Right kidney (tissue), 1 donor: Measurements from ENCODE around the gene SYNJ2.

Experiments
- DNase-seq: peaks from one replicate; pipeline ENCODE4 v3.0.0-alpha.2; 2016

The SYNJ2 gene

DNA sequence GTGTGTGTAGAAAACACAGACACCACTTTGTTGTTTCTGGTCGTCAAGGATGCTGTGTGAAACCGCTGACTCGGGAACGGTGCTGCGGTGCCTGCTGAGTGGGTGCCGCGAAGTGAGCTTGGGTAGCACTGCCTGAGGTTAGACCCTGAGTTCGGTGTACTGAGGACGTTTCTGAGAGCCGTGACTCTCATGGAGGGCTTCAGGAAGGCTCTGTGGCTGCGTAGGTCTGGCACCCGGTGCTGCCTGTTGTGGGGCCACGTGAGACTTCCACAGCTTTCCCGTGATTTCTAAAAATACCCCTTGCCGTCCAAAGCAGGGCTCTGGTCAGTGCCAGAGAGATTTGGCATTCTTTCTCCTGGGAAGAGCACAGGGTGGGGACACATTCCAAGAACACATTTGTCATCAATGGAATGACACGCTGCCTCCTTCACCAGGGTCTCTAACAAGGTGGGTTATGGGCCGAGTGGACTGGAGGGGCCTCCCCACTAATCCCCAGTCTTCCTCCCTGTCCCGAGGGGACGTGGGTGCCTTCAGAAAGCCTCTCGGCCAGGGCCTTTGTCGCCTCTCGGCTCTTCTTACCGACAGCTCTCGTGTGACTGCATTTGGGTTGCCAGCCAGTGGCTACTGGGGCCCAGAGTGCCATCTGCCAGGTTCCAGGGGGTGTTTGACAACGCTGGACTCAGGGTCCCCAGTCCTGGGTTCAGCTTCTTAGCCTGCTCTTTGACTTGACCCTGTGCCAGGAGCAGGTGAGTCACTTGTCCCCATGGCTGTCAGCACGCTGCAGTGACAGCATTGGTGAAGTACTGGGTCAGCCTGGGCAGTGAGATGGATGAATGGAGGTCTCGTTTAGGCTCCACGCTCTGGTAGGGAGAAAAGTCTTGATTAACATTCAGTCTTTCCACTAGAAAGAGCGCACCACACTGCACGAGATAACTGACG, 62.2 kb downstream of the SYNJ2 start:
- DNase-seq = no peak

DNA sequence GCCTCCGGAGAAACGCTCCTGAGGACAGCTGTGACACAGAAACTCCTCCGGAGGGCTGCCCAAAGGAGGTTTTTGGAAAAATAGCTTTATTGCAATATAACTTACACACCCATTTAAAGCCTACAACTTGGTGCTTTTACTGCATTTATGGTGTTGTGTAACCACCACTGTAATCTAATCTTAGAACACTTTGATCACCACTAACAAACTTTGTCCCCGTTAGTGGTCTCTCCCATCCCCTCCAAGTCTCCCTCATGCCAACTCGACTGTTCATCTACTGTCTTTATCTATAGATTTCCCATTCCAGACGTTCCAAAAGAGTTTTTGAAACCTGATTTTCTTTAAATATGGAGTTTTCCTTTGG, 62.8 kb downstream of the SYNJ2 start:
- DNase-seq = no peak

DNA sequence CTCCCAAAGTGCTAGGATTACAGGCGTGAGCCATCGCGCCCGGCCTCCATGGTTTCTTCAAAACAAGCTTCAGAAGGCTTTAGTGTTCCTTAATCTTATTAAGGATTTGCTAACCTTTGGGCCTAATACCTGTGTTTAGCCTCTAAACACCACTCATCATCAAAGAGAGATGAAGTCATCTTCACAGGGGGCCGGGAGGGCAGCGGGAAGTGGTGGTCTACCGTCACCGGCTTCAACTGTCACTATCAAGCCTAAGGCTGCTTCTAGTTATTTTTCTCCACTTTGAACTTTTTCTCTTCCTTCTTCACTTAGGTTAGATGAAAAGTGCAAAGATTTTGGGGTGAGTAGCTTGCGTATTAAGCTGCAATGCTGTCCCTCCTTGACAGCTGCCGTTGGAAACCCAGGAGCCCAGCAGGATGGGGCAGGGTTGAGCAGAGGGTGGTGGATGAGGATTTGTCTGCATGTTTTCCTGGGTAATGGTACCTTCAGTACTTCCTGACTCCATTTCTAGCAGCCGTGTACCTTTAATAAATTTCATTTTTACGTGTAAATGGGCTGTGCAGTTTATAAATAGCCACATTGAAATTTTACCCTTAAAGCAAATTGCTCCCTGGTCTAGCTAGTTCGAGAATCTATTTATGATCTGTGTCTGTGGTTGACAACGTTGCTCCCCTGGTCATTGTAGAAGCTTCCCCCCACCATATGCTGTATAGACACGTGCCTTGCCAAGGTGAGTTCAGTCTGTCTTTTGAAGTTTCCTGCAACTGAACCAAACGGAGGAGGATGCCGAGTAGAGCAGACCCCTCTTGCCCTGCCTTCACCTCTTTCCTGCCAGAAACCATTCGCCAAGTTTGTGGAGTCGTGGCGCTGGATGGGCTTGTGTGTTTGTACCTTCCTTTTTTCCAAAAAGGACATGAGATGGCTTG, 64.8 kb downstream of the SYNJ2 start:
- DNase-seq = no peak

GRCh38 chr6:158047127-158047518, 65.5 kb downstream of the SYNJ2 start:
- no peak for DNase-seq

DNA sequence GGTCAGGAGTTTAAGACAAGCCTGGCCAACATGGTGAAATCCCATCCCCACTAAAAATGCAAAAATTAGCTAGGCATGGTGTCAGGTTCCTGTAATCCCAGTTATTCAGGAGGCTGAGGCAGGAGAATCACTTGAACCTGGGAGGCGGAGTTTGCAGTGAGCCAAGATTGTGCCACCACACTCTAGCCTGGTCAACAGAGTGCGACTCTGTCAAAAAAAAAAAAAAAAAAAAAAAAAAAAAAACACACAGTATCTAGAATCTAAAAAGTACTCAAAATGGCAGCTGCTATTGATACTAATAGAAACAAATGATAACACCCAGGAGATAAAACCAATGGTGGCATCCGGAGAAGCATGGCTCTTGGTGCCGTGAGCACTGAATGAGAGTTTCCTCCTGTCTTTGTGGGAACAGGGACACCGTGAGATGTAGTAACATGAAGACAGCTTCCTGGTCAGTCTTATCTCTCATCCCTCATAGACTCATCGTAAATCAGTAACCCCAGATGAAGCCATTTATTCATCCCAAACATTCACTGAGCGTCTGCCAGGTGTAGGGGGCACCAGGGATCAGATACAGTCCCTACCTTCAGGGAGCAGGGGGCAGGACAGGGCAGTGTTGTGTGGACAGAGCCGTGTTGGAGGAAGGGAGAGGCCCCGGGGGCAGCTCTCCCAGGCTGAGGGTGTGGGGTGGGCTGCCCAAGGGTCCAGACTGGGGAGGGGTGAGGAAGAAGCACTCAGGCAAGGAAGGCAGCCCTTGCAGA, 66.1 kb downstream of the SYNJ2 start:
- DNase-seq = no peak

DNA sequence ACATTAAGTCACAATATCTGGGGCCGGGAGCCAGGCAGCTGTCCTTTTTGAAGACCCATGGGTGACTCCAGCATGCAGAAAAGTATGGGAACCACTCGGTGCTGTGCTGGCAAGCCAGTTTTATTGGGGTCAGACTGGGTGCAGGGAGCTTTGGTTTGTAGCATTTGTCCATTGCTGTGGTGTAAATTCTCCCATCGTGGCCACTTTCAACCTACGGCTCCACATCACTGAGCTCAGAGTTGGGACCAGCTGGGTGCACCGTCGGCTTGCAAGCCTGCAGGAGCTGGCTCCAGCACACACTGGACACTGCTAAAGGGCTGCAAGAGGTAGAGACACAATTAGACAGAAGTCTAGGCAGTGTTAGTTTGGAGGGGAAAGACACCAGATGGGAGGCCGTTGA, 66.9 kb downstream of the SYNJ2 start:
- no peak for DNase-seq

DNA sequence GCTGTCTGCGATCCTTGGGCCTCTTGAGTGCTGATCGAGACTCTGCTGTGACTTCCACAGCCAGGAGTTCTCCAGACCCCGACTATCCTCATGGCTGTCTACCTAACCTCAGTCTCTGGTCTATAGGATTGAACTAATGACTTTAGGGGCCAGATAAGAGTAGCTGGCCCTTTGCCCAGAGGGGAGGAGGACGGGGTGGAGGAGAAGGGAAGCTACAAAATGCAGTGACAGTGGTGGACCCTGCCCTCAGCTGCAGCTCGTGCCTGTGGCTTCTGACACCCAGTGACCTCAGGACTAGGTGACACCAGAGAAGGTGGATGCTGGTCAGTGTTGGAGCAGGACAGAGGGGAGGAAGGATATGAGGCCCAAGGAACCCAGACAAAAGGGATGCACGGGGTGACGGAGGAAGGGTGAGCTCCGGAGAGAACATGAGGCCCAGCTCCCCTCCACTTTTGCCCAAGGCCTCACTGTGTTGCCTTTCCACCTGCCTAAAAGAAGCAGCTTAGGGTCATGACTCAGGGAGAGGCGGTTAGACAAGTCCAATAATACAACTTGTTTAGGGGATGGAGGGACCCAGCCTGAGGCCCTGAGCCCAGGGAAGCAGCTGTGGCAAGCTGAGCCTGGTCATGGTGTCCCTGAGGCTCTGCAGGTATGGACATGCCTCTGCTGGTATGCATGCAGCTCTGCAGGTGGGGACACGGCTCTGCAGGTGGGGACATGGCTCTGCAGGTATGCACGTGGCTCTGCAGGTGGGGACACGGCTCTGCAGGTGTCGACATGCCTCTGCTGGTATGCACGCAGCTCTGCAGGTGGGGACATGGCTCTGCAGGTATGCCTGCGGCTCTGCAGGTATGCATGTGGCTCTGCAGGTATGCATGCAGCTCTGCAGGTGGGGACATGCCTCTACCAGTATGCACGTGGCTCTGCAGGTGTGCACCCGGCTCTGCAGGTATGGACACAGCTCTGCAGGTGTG, 67.7 kb downstream of the SYNJ2 start:
- no peak for DNase-seq

GRCh38 chr6:158050107-158050735, 68.6 kb downstream of the SYNJ2 start:
- no peak for DNase-seq

DNA sequence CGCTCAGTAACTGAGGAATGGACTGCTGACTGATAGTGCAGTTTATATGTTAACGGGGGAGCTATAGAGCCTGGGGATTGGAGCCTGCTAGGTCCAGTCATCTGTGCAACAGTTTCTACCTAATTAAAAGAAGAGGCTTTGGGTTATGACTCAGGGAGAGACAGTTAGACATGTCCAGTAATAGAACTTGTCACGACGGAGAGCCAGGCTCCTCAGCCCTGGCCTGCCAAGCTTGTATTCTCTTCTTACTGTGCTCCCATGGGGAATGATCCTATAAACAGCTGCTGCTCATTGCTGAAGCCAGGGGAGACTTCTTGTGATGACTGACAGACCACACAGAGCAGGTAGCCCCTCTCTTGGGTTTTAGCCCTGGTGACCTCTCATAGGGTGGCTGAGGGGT, 69.3 kb downstream of the SYNJ2 start:
- DNase-seq = no peak

DNA sequence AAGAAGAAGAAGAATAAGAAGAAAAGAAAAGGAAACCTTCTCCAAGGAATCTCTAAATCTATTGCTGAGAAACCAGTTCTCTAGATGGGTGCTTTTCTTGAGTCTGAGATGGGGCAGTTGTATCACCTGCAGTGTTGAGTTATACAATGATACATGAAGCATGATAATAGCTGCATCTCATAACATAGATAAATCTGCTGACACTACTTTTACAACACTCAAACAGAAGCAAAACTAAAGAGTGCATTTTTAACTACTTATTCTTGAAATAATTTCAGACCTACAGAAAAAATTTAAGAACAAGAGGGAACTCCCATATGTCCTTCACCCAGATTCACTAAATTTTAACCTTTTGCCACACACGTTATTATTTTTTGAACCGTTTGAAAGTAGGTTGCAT, 70.3 kb downstream of the SYNJ2 start:
- DNase-seq = no peak

DNA sequence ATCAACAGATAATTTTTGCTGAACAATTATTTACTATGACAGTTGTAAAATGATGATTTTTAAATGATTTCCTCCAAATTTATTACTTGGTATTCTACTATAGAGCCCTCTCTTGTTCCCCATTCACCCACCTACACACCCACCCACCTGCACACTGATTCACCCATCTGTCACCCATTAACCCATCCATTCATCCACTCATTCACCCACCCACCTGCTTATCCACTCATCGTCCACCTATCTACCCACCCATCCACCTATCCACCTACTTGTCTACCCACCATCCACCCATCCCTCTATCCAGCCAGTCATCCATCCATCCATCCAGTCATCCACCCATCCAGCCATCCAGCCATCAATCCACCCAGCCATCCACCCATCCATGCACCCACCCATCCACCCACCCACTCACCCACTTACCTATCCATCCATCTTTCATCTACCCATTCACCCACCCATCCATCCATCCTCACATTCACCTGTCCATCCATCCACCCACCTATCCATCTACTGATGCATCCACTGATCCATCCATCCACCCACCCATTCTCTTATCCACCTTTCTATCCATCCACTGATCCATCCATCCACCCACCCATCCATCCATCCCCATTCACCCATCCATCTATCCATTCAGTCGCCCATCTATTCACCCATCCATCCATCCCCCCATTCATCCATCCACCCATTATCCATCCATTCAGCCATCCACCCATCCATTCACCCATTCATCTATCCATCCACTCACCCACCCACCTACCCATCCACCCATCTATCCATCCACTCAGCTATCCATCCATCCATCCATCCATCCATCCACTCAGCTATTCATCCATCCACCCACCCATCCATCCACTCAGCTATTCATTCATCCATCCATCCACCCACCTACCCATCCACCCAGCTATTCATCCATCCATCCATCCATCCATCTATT, 72.0 kb downstream of the SYNJ2 start:
- DNase-seq = no peak

DNA sequence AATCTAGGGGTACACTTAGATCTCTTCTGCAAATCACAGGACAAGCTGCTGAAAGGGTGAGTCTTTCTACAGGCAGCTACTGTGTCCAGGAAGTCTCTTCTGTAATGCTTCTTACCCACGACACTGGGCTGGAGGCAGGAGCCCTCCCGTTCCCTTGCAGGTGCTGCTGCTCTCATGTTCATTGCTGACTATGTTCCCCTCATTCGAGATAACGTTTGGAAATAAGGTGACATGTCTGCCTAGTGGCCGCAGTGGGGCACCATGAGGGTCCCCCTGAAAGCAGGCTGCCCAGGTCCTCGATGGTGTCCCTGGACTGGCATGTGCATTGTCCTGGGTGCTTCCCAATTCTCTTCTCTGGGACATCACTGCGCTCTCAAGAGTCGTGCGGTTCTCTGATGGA, 74.7 kb downstream of the SYNJ2 start:
- DNase-seq = no peak

DNA sequence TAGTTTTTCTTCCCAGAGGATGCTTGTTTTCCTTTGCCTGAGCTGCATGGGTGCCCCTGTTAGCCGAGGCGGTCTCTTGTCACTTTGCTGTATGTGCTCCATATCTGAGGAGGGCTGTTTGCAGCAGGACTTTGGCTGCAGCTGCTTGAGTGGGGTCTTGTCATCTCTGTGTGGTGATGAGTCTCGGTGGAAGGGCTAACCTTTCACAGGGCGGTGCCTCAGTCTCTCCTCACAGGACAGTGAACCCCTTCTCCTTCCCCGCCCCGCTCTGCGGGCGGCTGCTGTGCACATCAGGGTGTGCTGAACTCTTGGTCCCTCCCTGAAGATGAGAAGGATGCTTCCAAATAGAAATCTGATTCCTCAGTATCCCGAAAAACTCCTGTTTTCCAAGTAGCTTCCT, 75.1 kb downstream of the SYNJ2 start:
- no peak for DNase-seq

DNA sequence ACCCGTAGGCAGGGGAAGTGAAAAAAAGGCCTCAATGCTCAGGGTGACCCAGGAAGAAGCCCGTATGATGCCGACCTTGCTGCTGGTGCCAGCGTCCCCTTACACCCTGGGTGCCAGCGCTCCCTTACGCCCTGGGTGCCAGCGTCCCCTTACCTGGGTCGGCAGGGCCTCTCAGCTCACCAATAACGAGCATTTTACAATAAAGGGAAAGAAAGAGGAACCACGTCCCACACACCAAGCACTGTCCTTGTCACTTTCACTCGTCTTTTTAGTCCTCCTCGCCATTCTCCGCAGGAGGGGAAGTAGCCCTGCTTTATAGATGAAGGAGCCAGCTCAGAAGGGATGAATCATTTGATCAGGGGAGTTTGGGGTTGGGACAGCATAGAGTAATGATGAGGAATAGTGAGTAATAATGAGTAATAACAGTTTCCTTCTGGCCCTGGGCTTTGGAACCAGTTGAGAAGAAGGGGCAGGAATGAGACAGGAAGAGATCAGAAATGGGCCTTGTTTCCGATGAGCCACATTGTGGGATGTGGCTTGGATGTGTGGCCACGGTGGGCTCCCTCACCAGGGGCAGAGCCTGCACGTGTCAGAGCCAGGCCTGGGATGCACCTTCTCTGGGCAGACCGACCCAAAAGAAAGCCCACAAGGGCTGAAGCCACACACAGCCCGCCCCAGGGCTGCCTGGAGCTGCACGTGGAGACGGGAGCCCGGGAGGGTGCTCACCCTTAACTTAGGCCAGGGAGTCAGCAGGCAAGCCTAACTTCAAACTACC, 75.7 kb downstream of the SYNJ2 start:
- DNase-seq = no peak

DNA sequence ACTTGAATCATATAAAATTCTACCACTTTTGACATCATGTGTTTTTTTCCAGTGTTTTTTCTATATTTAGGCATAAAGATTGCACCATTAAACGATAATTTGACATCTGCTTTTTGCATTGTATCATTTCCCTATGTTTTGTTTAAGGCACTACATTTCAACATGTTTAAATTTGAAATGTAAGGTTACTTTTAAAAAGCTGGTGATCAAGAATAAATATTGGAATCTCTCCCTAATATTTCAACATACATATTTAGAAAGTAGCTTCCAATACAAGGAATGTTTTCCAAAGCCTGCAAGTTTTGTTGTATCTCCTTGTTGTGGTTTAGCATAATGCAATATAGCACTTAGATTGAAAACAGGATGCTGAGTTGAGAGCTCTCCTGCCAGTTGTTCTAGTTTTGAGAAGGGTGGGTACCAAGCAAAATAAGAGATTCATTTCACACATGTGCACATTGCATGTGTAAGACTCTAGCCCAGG, 76.5 kb downstream of the SYNJ2 start:
- DNase-seq = no peak

DNA sequence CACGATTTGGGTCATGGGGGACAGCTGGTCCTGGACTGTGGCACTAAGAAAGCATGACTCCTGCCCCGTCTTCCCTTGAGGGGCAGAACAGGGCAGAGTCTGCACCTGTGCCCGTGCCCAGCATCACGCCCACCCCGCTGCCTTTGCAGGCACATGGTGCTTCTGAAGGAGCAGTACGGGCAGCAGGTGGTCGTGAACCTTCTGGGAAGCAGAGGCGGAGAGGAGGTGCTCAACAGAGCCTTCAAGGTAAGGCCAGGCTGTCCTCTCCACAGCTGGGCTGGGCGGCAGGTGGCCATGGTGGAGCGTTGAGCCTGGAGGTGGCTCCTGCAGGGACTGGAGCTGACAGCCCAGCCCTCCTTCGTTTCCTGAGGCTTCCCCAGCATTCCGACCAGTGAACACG, 77.4 kb downstream of the SYNJ2 start:
- no peak for DNase-seq

DNA sequence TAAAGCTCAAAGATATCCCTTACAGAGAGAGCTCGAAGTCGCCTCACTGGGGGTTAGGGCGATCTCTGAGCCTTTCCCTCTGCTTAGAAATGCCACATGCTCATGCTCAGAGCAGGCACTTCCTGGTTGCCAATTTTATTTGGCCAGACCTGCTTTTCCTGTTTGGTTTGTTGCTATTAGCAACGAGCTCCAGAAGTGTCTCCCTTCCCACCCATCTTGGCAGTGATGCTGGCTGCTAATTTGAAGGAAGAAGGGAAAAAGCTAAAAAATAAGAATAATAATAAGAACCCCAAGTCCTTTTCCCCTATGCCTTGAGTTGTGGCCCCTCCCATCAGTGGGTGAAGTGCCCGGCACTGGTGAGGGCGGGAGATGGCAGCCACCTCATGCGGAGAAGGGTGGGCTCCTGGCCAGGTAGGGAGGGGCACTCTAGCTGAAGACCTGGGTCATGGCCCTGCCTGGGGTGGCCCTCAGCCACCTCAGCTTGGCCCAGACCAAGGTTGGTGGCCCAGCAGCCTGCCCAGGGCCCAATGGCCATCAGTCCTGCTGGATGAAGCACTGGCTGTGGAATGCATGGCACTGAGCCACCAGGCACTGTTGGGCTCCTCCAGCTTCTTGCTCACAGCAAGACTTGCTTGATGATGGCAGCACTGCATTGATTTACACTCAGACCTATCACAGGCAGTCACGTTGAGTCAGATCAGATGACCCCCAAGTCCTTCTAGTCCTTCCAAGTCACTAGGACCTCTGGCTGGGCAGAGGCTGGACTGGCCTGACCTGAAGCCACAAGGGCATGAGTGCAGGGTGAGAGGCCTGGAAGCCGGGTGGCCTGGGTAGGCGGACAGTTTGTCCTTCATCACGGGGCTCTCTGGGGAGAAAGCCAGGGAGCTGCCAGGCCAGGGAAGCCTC, 79.0 kb downstream of the SYNJ2 start:
- no peak for DNase-seq

DNA sequence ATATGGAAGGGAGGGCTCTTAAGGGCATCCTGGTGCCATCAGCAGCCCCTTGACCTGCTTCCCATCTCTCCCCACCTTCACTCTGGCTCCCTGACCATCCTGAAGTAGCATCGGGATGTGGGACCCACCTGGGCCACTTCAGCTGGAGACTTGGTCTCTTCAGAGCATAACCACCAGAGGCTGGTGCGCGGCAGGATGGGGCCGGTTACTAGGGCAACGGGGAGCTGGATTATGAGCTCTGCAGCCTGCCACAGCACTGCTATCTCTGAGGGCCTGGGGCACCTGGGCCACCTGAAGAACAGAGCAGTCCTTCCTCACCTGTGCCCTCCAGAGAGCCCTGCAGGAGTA, 79.7 kb downstream of the SYNJ2 start:
- no peak for DNase-seq
